MCF 10A (cell line): ENCODE measurements around the gene PTGES3. TPM values are rescaled to one million over a fixed set of nuclear protein-coding genes. Genes with fewer than 3 reads are reported as not detected.

Experiments
- BruUV-seq: library from RNA; stranded (reverse); fragments of 400-500 nt; replicated peaks from 2 replicates; lab custom pipeline; 2021; lab: Mats Ljungman, UMichigan
- CTCF ChIA-PET: fragments of 300-600 bp; sonication (Branson Sonifier 250); formaldehyde crosslinking; extraction: SDS; loops from one replicate; lab custom pipeline; 2021; ENCODE audit warnings: antibody characterized with exemption, inconsistent platforms; lab: Yijun Ruan, JAX
- POLR2A ChIA-PET: fragments of 300-600, 350-650 bp; sonication (Branson Sonifier 250); formaldehyde crosslinking; extraction: SDS; loops from one replicate; lab custom pipeline; 2020; ENCODE audit warnings: antibody characterized with exemption, inconsistent platforms; lab: Yijun Ruan, JAX
- DNase-seq: peaks from one replicate; pipeline ENCODE4 v3.0.0-alpha.2; 2018; ENCODE audit not compliant: unreplicated experiment
- H3K27ac Mint-ChIP-seq: one replicate; pipeline ENCODE4 v1.8.0; 2022; ENCODE audit warnings: mild to moderate bottlenecking, low read depth, mixed read lengths; ENCODE audit not compliant: unreplicated experiment
- H3K27me3 Mint-ChIP-seq: one replicate; pipeline ENCODE4 v1.8.0; 2022; ENCODE audit warnings: mixed read lengths; ENCODE audit not compliant: insufficient read depth, unreplicated experiment
- H3K36me3 Mint-ChIP-seq: one replicate; pipeline ENCODE4 v1.8.0; 2022; ENCODE audit warnings: mild to moderate bottlenecking, moderate library complexity, mixed read lengths; ENCODE audit not compliant: insufficient read depth, unreplicated experiment
- H3K4me1 Mint-ChIP-seq: one replicate; pipeline ENCODE4 v1.8.0; 2022; ENCODE audit warnings: mixed read lengths; ENCODE audit not compliant: insufficient read depth, unreplicated experiment
- H3K4me3 Mint-ChIP-seq: one replicate; pipeline ENCODE4 v1.8.0; 2022; ENCODE audit warnings: mild to moderate bottlenecking, moderate library complexity, mixed read lengths; ENCODE audit not compliant: unreplicated experiment
- H3K9me3 Mint-ChIP-seq: one replicate; pipeline ENCODE4 v1.8.0; 2022; ENCODE audit warnings: mixed read lengths; ENCODE audit not compliant: unreplicated experiment
- CTCF ChIP-seq: fragments of 200-600 bp; IDR thresholded peaks from one replicate; pipeline ENCODE4 v1.8.0; 2022; ENCODE audit warnings: antibody characterized with exemption, mild to moderate bottlenecking; ENCODE audit not compliant: unreplicated experiment
- intact Hi-C: fragments of 100-400 bp; cut with micrococcal nuclease; formaldehyde crosslinking; loops from 2 replicates; pipeline ENCODE4 v1.14.1; 2022
- total RNA-seq: library from RNA; stranded (reverse); gene quantifications from 2 replicates; pipeline ENCODE4 v1.2.3, GENCODE V29; 2022

The PTGES3 gene
- total RNA-seq, 1 experiment from 2014 or later, result 228 TPM

DNA sequence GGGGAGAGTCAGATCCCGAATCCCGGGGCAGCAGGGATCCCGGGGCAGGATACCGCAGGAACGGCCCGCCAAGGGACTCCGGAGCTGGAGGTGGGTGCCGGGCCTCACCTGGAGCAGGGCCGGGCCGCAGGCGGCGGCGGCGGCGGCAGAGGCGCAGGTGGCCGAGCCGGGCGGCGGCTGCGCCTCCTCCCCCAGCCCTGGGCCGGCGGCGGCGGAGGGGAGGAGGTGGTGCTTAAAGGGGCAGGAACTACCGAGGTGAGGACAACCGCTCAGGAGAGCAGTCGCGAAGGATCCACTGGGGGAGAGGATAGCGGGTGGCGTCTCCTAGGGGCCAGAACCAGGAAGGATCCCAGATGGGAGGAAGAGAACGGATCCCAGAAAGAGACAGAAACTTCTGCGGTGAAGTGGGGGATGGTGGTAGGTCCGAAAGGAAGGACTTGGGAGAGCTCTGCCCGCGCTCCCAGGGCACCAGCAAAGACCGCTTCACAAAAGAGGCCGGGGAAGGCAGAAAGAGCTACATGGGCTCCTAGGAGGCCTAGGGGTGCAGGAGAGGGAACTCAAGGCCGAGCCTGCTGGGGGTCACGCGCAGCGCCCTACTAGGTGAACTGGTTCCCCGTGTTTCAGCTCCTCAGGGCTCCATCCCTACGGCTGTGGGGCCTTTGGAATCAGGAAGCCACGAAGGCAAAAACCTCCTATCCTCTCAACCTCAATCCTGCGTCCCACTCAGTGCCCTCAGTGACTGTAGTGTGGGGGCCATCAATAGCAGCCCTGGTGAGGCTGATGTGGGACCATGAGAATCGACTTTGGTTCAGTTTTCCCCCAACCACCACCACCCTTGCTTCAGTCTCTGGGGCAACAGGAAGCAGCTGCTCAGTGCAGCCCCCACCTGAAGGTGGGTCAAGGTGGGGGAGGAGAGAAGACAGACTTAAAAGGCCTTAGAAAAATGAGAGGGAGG, 53.0 kb downstream of the PTGES3 start:
- H3K4me3 Mint-ChIP-seq, result peak overlapping the region; percentile 95
- ChIA-PET CTCF (interaction anchor here (0.5 to 3.0 kb wide), 26 partner anchors 9 to 151 kb away, joined by 3 to 45 read pairs (median 11); partner anchors contain the start of genes ATP5F1B and RBMS2), POLR2A (interaction anchor here (0.6 to 9.3 kb wide), 33 partner anchors 9 to 518 kb away, joined by 3 to 181 read pairs (median 4); partner anchors contain the start of genes ATP5F1B, MYL6, NACA and PTGES3)
- peak; percentile 43 for TF ChIP-seq CTCF
- no peaks in the 10 kb centered on the region for H3K9me3 Mint-ChIP-seq
- BruUV-seq, result no TSS peak
- peaks cover 55% of the 10 kb centered on the region for H3K4me1 Mint-ChIP-seq
- peak; percentile 95 for DNase-seq
- H3K27ac Mint-ChIP-seq, result peak overlapping the region; percentile 90
- no peaks in the 10 kb centered on the region for H3K27me3 Mint-ChIP-seq
- H3K36me3 Mint-ChIP-seq, result peaks cover 35% of the 10 kb centered on the region
- intact Hi-C loops, result loop anchor here (5.0 kb wide), 1 partner anchor 352 kb away; no protein-coding TSS in a partner anchor

DNA sequence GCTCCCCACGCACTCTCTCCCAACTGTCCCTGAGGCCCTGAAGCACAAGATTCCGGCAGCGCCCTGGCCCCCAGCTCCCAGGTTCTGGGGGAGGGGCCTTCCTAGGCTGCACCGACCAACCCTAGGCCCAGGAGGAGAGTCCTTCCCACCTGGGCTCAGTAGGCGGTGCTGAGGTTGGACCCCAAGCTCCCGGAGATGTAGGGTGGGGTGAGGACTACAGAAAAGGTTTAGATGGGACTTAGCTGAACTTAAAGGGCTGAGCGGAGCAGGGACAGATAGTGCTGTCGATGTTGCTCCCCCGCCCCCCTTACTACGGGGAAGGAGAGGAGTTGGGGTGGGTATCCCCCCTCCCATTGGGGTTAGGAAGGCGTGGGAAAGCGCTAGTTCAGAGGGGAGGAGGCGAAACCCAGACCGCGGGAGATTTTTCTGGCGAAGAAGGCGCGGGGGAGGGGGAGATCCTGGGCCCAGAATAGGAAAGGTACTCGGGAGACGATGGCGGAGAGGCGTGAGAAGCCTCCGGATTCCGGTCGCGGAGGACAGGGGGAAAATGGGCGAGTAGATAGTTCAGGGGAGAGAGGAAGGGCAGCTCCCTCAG, 53.7 kb downstream of the PTGES3 start:
- ChIA-PET CTCF (interaction anchor here (0.6 to 3.0 kb wide), 8 partner anchors 12 to 166 kb away, joined by 3 to 45 read pairs (median 3); partner anchors contain the start of genes ATP5F1B and SPRYD4), POLR2A (interaction anchor here (0.6 to 9.3 kb wide), 25 partner anchors 9 to 516 kb away, joined by 3 to 181 read pairs (median 4); partner anchors contain the start of genes ATP5F1B, NACA, PTGES3 and RBMS2)
- no peaks in the 10 kb centered on the region for H3K27me3 Mint-ChIP-seq
- peaks cover 55% of the 10 kb centered on the region for H3K4me1 Mint-ChIP-seq
- peak overlapping the region; percentile 90 for H3K27ac Mint-ChIP-seq
- H3K9me3 Mint-ChIP-seq, result no peaks in the 10 kb centered on the region
- DNase-seq, result peak; percentile 72
- H3K4me3 Mint-ChIP-seq, result peak overlapping the region; percentile 95
- TF ChIP-seq CTCF, result no peak
- BruUV-seq, result no TSS peak
- peaks cover 27% of the 10 kb centered on the region for H3K36me3 Mint-ChIP-seq
- intact Hi-C loops, result no loop called here

DNA sequence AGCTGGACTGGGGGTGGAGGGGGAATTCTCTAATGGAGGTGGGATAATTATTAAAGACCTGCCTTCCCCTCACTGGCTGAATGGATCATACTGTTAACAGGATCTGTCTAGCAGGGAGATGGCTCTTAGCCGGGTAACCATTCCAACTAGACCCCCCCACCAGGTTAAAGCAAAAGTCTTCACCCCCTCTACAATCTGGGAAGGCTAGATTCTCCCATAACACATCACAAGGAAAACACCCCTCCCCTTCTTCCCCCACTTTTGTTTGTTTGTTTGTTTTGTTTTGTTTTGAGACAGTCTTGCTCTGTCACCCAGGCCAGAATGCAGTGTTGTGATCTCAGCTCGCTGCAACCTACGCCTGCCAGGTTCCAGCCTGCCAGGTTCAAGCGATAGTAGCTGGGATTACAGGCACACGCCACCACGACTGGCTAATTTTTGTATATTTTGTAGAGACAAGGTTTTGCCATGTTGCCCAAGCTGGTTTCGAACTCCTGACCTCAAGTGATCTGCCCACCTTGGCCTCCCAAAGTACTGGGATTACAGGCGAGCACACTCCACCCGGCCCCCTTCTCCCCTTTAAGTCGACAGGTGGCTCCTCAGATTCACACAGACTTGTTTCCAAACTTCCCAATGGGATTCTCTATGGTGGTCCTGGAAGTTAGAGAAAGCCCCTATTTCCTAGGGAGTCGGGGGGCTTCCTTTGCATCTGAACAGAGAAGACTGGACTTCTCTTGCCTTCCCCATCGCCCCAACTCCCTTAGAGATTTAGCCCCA, 54.4 kb downstream of the PTGES3 start:
- H3K4me1 Mint-ChIP-seq, result peaks cover 57% of the 10 kb centered on the region
- H3K9me3 Mint-ChIP-seq, result no peaks in the 10 kb centered on the region
- H3K4me3 Mint-ChIP-seq, result peak overlapping the region; percentile 95
- no TSS peak for BruUV-seq
- POLR2A ChIA-PET, result interaction anchor here (0.6 to 9.3 kb wide), 16 partner anchors 8 to 440 kb away, joined by 3 to 181 read pairs (median 4); partner anchors contain the start of genes ATP5F1B, NACA, PTGES3 and RBMS2
- peaks cover 20% of the 10 kb centered on the region for H3K36me3 Mint-ChIP-seq
- H3K27ac Mint-ChIP-seq, result peak overlapping the region; percentile 90
- DNase-seq, result no peak
- no peak for TF ChIP-seq CTCF
- intact Hi-C loops, result no loop called here
- CTCF ChIA-PET, result interaction anchor here (0.6 to 1.0 kb wide), 8 partner anchors 12 to 165 kb away, joined by 3 read pairs; partner anchors contain the start of genes ATP5F1B and SPRYD4
- H3K27me3 Mint-ChIP-seq, result no peaks in the 10 kb centered on the region
